Inferior parietal cortex (tissue), 1 donor: ENCODE results near the gene PPP1R3E.
A peak's percentile ranks its signal among the peaks of the same experiment; 100 is the strongest.

Experiments
- DNase-seq: peaks from one replicate; pipeline ENCODE4 v3.0.0-alpha.2; 2016; ENCODE audit errors: extremely low spot score

The PPP1R3E gene

DNA sequence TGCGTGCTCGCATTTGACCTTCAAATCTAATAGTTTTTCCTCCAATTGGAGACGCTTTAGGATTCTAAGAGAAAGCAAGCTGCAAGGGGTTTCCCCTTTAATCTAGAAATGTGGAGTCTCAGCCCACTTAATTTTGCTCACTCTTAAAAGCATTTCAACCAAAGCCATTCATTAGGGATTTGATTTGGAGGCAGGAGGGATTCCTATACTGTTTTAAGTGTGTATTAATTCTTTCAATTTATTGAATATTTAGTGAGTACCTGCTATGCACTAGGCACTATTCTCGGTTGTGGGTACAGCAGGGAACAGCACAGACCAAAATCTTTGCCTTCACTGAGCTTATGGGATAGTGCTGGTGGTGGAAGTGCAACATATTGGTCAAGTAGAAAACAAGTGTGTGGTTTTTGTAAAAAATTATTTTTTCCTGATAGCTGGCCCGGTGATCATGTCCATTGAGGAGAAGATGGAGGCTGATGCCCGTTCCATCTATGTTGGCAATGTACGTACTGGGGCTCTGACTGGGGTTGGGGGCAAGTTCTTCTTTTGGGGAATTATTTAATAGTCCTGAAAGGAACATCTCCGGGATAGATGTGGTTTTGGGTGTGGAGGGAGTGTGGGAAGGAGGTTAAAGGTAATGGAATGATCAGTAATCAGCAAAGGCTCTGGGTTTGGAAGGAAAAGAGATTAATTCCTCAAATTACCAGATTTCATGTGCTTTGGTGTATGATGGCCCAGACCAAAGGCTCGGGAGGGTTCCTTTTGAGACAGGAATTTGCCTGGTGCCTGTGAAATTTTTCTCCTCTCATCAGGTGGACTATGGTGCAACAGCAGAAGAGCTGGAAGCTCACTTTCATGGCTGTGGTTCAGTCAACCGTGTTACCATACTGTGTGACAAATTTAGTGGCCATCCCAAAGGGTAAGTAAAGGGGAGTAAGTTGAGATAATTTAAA, 20.2 kb upstream of the PPP1R3E start:
- DNase-seq, result no peak

- DNase-seq, result no peak
These were observed 19.2 kb upstream of the PPP1R3E start for GRCh38 chr14:23321572-23322547.

- DNase-seq, result peak; percentile 100
These were observed 18.2 kb upstream of the PPP1R3E start, which contains the start of gene PABPN1 for GRCh38 chr14:23320584-23321571. PABPN1 (plus strand) TSS chr14:23321457; CDS start chr14:23321470, 13 bp downstream.

GRCh38 chr14:23319746-23320583, 17.3 kb upstream of the PPP1R3E start:
- DNase-seq, result no peak

DNA sequence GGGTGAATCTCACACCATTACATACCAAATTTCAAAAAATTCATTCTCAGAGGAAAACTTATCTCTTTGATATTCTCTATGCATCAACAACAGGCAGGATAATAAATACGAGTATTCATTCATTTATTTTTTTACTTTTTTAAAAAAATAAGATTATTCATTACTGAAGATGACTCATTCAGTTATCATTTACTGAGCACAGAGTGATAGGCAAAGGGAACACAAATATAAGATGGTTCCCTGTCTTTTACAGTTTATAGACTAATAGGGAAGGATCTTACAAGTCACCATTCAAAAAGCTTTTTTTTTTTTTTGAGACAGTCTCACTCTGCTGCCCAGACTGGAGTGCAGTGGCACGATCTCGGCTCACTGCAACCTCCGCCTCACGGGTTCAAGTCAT, 13.6 kb upstream of the PPP1R3E start:
- DNase-seq, result no peak

DNA sequence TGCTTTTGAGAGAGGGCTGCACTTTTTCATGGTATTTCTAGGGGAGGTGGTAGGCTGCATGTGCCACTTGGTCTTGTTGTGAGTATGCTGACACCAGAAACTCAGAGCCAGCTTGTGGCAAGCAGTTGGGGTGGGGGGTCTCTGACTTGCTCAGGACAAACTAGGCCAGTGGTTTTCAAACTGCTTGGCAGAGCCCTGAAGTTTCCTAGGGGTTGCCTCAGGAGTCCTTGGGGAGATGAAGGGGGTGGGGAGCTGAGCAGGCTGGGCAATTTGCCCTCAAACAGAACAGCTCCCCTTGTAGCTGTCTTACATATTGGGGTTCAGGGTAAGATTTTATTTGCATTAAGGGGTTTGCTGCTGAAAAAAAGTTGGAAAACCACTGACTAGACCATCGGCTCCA, 7.9 kb upstream of the PPP1R3E start:
- no peak for DNase-seq

DNA sequence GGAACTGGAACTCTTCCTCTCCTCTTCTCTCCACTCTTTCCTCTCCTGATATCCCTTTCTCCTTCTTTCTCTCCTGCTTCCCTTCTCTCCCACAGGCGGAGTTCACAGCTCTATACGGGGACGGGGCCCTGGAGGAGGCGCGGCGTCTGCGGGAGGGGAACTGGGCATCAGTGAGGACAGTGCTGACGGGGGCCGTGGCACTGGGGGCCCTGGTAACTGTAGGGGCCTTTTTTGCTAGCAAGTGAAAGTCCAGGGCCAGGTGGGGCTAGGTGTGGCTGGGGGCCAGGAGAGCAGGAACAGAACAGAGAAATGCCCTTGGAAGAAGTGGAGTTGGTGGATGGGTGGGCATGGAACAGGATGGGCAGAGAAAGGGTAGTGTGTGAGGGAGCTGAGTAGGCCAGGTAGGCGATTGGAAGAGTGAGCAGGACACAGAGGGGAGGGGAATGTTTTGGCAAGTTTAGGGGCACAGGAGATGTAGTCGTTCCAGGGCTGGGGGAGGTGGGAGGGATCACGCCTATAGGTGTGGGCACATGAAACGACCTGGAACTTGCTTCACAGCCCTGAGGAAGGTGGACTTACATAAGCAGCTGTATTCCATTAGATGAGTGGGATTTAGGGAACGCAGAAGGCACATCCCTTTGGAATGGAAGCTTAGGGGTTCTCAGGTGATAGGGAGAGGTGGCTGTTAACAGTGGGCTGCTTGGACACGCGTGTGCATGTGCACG, 6.2 kb upstream of the PPP1R3E start:
- no peak for DNase-seq

DNA sequence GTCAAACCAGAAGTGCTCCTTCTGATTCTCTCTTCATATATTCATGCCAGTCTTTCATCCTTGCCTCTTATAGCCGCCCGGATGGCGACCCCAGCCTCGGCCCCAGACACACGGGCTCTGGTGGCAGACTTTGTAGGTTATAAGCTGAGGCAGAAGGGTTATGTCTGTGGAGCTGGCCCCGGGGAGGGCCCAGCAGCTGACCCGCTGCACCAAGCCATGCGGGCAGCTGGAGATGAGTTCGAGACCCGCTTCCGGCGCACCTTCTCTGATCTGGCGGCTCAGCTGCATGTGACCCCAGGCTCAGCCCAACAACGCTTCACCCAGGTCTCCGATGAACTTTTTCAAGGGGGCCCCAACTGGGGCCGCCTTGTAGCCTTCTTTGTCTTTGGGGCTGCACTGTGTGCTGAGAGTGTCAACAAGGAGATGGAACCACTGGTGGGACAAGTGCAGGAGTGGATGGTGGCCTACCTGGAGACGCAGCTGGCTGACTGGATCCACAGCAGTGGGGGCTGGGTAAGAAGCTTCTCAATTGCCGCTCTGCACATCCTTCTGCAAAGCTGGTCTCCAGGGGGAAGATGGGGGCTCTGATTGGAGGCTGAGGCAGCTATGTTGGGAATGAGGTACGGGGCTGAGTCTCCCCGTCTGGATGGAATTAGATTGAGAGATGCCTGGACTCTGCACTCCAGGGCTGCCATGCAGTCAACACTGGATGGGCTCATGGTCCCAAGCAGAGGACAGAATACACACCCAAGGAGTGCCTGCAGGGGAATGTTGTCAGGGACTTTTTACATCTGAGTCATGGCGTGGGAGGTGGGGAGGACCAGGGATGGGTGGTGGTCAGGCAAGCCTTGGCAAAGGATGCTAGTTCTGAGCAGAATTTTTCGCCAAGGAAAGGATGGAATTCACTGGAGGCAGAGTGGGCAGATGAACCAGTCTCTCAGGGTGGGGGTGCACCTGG, 5.3 kb upstream of the PPP1R3E start:
- no peak for DNase-seq

- DNase-seq, result no peak
These were observed 4.5 kb upstream of the PPP1R3E start for GRCh38 chr14:23307146-23307530.

DNA sequence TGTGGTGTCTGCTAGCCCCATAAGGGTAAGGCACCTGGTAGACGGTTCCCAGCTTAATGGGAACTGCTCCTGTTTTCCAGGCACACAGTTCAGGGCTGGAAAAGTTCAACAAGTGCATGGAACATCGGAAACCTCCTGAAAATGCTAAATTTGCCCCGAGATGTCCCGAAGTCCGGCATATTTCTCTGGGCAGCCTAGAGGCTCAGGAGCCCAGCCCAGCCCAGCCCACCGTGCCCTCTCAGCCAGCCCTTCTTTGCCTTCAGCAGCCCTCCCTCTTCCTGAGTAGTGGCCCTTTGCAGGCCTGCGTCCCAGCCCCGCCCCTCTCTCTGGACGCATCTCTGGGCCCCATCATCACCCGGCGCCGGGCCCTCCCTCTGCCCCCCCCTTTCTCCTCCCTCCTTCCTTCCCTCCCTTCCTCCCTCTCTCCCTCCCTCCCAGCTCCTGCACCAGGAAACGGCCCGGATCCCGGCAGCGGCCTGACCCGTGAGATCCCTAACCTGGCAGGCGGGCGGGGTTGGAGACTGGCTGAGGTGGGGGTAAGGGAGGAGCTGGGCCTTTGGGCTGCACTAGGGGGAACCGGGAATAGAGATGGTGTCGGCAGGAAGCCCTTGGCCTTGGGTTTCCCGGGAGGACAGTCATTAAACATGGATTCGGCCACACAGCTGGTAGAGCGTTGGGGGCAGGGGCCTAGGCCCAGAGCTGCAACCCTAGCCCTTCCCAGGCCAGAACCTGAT, 3.9 kb upstream of the PPP1R3E start, which contains the start of gene BCL2L2:
Gene BCL2L2 (plus strand): TSS at position 422 of the 734 bp plus-strand sequence. CDS start 935 bp downstream, outside the sequence.
- peak; percentile 60 for DNase-seq

- no peak for DNase-seq
These were observed 730 bp downstream of the PPP1R3E start for GRCh38 chr14:23301969-23302289.

DNA sequence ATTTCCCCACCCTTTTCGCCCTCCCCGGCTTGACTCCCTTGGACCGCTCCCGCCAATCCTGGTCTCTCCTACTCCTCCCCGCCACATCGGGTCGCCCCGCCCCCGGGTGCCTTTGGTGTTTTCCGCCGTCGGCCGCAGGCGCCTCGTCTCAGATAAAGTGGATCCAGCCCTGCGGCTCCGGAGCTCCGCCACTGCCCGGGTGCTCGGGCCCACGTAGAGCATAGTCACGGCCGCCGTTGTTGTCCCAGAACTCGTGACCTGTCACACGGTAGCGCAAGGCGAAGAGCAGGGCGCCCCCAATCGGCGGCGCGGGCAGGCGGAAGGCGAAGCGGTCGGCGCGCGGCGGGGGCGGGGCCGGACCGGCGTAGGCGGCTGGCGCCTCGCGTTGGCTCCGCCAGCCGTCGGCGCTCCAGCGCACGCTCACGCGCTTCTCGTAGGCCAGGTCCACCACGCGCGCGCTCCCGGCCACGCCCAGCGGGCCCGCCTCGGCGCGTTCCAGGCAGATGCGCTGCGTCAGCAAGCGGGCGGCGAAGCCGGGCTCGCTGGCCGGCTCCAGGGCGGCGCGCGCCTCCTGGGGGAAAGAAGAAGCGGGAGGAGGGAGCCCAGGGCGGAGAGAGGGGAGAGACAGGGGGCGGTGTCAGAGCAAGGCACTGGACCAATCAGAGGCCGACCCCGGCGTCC, 1.2 kb downstream of the PPP1R3E start:
- peak; percentile 96 for DNase-seq

- peak; percentile 48 for DNase-seq
These were observed 1.9 kb downstream of the PPP1R3E start for GRCh38 chr14:23300687-23301223.

DNA sequence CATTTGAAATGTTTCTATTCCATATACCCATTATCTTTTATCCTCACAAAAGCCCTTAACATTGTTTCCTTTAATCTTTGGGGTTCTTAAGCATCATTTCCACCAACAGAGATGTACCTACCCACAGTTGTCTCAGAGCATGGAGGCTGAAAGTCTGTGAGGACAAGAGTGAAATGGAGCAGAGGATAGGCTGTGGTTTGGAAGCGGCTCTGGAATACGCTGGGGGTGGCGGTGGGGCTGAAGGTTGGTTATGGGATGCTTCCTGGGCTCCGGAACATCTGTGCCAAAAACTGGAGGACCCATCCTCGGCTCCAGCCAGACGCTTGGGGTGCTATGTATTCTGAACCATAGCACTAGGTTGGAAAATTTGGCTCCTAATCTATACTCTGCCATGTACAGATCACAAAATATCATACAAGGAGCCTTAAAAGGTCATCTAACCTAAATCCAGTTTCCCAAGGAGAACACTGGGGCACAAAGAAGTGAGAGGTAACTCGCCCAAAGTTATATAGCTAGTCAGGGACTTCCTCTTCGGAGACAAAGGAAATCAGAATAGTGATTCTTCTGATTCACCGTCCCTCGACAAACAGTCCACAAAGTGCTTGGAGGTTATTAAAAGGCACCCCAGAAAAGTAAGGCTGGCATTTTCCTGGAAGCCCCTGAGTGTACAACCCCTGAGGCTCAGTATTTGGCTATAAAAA, 2.5 kb downstream of the PPP1R3E start:
- DNase-seq, result peak; percentile 29

DNA sequence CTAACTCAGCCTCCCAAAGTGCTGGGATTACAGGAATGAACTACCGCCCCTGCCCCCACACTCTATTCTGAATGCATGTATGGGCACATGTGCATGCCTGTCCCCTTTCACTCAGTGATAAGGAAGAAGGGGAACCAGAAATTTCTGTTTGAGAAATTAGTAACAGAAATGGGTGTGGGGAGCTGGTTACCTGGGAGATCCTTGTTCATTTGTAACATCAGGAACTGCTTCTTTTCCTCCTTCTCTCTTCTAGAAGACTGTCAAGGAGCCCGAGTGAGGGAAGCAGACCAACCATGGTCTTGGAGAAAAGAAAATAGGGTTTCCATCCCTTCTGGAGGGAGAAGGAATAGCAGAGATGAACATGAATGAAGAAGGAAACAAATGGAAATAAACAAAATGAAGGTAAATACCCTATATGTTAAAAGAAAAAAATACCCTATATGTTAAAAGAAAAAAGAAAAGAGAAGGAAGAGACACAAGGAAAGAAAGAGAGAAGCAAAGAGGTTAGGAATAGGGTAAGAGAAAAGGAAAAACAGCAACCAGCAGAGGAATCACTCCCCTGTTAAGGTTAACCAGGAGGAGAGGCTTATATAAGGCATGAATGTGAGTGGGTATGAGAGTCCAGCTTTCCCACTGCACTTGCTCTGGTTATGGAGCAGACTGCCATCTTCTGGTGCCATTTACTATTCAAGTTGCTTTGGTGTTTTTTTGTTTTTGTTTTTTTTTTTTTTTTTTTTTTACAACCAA, 3.3 kb downstream of the PPP1R3E start:
- peak; percentile 77 for DNase-seq
